MCF 10A (cell line): ENCODE results near the gene CAMKMT. TPM values are rescaled to one million over a fixed set of nuclear protein-coding genes. Genes with fewer than 3 reads are reported as not detected.

Source experiments
- BruUV-seq: library from RNA; stranded (reverse); fragments of 400-500 nt; replicated peaks from 2 replicates; lab custom pipeline; 2021; lab: Mats Ljungman, UMichigan
- CTCF ChIA-PET: fragments of 300-600 bp; sonication (Branson Sonifier 250); formaldehyde crosslinking; extraction: SDS; loops from one replicate; lab custom pipeline; 2021; ENCODE audit warnings: antibody characterized with exemption, inconsistent platforms; lab: Yijun Ruan, JAX
- POLR2A ChIA-PET: fragments of 300-600, 350-650 bp; sonication (Branson Sonifier 250); formaldehyde crosslinking; extraction: SDS; loops from one replicate; lab custom pipeline; 2020; ENCODE audit warnings: antibody characterized with exemption, inconsistent platforms; lab: Yijun Ruan, JAX
- DNase-seq: peaks from one replicate; pipeline ENCODE4 v3.0.0-alpha.2; 2018; ENCODE audit not compliant: unreplicated experiment
- H3K27ac Mint-ChIP-seq: one replicate; pipeline ENCODE4 v1.8.0; 2022; ENCODE audit warnings: mild to moderate bottlenecking, low read depth, mixed read lengths; ENCODE audit not compliant: unreplicated experiment
- H3K27me3 Mint-ChIP-seq: one replicate; pipeline ENCODE4 v1.8.0; 2022; ENCODE audit warnings: mixed read lengths; ENCODE audit not compliant: insufficient read depth, unreplicated experiment
- H3K36me3 Mint-ChIP-seq: one replicate; pipeline ENCODE4 v1.8.0; 2022; ENCODE audit warnings: mild to moderate bottlenecking, moderate library complexity, mixed read lengths; ENCODE audit not compliant: insufficient read depth, unreplicated experiment
- H3K4me1 Mint-ChIP-seq: one replicate; pipeline ENCODE4 v1.8.0; 2022; ENCODE audit warnings: mixed read lengths; ENCODE audit not compliant: insufficient read depth, unreplicated experiment
- H3K4me3 Mint-ChIP-seq: one replicate; pipeline ENCODE4 v1.8.0; 2022; ENCODE audit warnings: mild to moderate bottlenecking, moderate library complexity, mixed read lengths; ENCODE audit not compliant: unreplicated experiment
- H3K9me3 Mint-ChIP-seq: one replicate; pipeline ENCODE4 v1.8.0; 2022; ENCODE audit warnings: mixed read lengths; ENCODE audit not compliant: unreplicated experiment
- CTCF ChIP-seq: fragments of 200-600 bp; IDR thresholded peaks from one replicate; pipeline ENCODE4 v1.8.0; 2022; ENCODE audit warnings: antibody characterized with exemption, mild to moderate bottlenecking; ENCODE audit not compliant: unreplicated experiment
- intact Hi-C: fragments of 100-400 bp; cut with micrococcal nuclease; formaldehyde crosslinking; loops from 2 replicates; pipeline ENCODE4 v1.14.1; 2022
- total RNA-seq: library from RNA; stranded (reverse); gene quantifications from 2 replicates; pipeline ENCODE4 v1.2.3, GENCODE V29; 2022

The CAMKMT gene
- total RNA-seq, 1 experiment from 2014 or later, result 9.9 TPM

- DNase-seq, result no peak
- Mint-ChIP-seq H3K9me3 (no peaks in the 10 kb centered on the region), H3K4me1 (no peaks in the 10 kb centered on the region), H3K4me3 (no peak overlapping the region), H3K36me3 (no peaks in the 10 kb centered on the region), H3K27ac (no peak overlapping the region), H3K27me3 (peaks cover 42% of the 10 kb centered on the region)
- CTCF ChIA-PET, result interaction anchor here (1.4 kb wide), 1 partner anchor 153 kb away, joined by 5 read pairs; no protein-coding TSS in a partner anchor
- BruUV-seq, result no TSS peak
- POLR2A ChIA-PET, result no interaction called here
- TF ChIP-seq CTCF, result no peak
- intact Hi-C loops, result no loop called here
Measured at GRCh38 chr2:44802777-44803424, 441.2 kb downstream of the CAMKMT start.

DNA sequence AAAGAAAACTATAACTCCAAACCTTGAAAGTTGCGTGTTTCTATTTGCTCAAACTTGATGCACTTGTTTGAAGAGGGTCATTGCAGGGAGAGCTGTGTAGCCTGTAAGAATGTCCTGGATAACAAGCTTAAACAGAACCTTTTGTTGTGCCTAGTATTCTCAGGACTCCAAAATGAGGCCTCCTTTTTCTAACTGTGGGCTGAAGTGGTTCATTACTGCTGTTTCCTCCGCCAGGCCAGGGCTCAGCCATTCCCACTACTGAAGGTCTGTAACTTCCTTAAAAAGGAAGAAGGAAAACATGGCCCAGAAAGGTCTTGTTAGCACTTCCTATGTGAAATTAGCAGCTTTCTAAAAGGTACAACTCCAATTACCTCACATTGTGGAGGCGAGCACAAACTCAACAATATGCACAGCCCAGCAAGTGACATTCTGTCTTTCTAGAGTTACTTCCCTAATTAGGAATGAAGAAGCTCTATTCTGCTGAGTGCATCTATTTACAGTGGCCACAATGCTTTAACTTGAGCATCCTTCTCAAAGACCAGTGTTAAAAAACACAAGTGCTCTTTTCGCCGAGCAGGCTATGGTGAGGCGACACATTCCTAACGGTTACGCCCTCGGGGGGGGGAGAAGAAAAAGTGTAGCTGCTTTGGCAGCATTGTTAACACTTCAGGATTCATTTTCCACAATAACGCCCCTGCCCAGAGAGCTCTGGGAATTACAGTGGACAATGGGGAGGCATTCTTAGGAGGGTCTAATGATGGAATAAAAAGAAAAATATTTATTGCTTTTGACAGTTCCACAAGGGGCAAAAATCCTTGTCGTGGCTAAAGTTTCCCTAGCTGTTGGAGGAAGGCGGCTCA, 442.9 kb downstream of the CAMKMT start:
- Mint-ChIP-seq H3K9me3 (no peaks in the 10 kb centered on the region), H3K36me3 (no peaks in the 10 kb centered on the region), H3K27ac (no peak overlapping the region), H3K4me1 (no peaks in the 10 kb centered on the region), H3K4me3 (no peak overlapping the region), H3K27me3 (peaks cover 56% of the 10 kb centered on the region)
- ChIA-PET POLR2A (interaction anchor here (0.6 kb wide), 1 partner anchor 599 kb away, joined by 3 read pairs; no protein-coding TSS in a partner anchor), CTCF (no interaction called here)
- no peak for TF ChIP-seq CTCF
- no TSS peak for BruUV-seq
- intact Hi-C loops, result no loop called here
- no peak for DNase-seq

GRCh38 chr2:44805401-44806235, 443.9 kb downstream of the CAMKMT start:
- H3K27ac Mint-ChIP-seq, result no peak overlapping the region
- no peaks in the 10 kb centered on the region for H3K9me3 Mint-ChIP-seq
- DNase-seq, result no peak
- H3K4me3 Mint-ChIP-seq, result no peak overlapping the region
- intact Hi-C loops, result no loop called here
- BruUV-seq, result no TSS peak
- TF ChIP-seq CTCF, result no peak
- no peaks in the 10 kb centered on the region for H3K4me1 Mint-ChIP-seq
- ChIA-PET POLR2A (no interaction called here), CTCF (no interaction called here)
- H3K36me3 Mint-ChIP-seq, result no peaks in the 10 kb centered on the region
- H3K27me3 Mint-ChIP-seq, result peaks cover 66% of the 10 kb centered on the region
